WTC11 (cell line): Measurements from ENCODE around the gene BFSP2. TPM values are rescaled to one million over a fixed set of nuclear protein-coding genes. Genes with fewer than 3 reads are reported as not detected.
A peak's percentile ranks its signal among the peaks of the same experiment; 100 is the strongest.

Source experiments
- ATAC-seq: fragments of 200-7000 bp; cut with Tn5 transposase; 2 replicates; pipeline ENCODE4 v1.10.0; 2021; ENCODE audit warnings: mild to moderate bottlenecking, moderate library complexity
- CTCF ChIA-PET: fragments of 300-600 bp; sonication (Branson Sonifier 250); formaldehyde crosslinking; loops from one replicate; lab custom pipeline; 2021; ENCODE audit warnings: antibody characterized with exemption; lab: Charles Lee
- POLR2A ChIA-PET: fragments of 350-600 bp; sonication (Branson Sonifier 250); formaldehyde crosslinking; loops from one replicate; lab custom pipeline; 2021; ENCODE audit warnings: antibody characterized with exemption; lab: Charles Lee
- DNase-seq: peaks from one replicate; pipeline ENCODE4 v3.0.0; 2021; ENCODE audit warnings: low spot score
- H3K27ac Mint-ChIP-seq: 2 replicates; pipeline ENCODE4 v1.8.0; 2021; ENCODE audit warnings: mixed read lengths
- H3K27me3 Mint-ChIP-seq: 2 replicates; pipeline ENCODE4 v1.8.0; 2021; ENCODE audit warnings: low read depth, mild to moderate bottlenecking, moderate library complexity, mixed read lengths
- H3K36me3 Mint-ChIP-seq: 2 replicates; pipeline ENCODE4 v1.8.0; 2021; ENCODE audit warnings: mixed read lengths
- H3K4me1 Mint-ChIP-seq: 2 replicates; pipeline ENCODE4 v1.8.0; 2022; ENCODE audit warnings: mixed read lengths
- H3K4me3 Mint-ChIP-seq: 2 replicates; pipeline ENCODE4 v1.8.0; 2021; ENCODE audit warnings: mild to moderate bottlenecking, moderate library complexity, mixed read lengths
- H3K9me3 Mint-ChIP-seq: 2 replicates; pipeline ENCODE4 v1.8.0; 2021; ENCODE audit warnings: mixed read lengths
- ATF3 ChIP-seq: sonication (generic); formaldehyde crosslinking; conservative IDR thresholded peaks from 2 replicates; pipeline ENCODE4 v1.8.1; 2022; ENCODE audit warnings: mild to moderate bottlenecking, missing genetic modification reagents
- CBFB ChIP-seq: sonication (generic); formaldehyde crosslinking; IDR thresholded peaks from 2 replicates; pipeline ENCODE4 v1.8.1; 2022; ENCODE audit warnings: mild to moderate bottlenecking, low read depth, missing genetic modification reagents
- CTCF ChIP-seq: fragments of 200-600 bp; IDR thresholded peaks from 2 replicates; pipeline ENCODE4 v1.8.0; 2022; ENCODE audit warnings: antibody characterized with exemption
- E2F1 ChIP-seq: sonication (generic); formaldehyde crosslinking; IDR thresholded peaks from 2 replicates; pipeline ENCODE4 v1.8.0; 2022; ENCODE audit warnings: mild to moderate bottlenecking, missing genetic modification reagents
- E2F4 ChIP-seq: sonication (generic); formaldehyde crosslinking; IDR thresholded peaks from 2 replicates; pipeline ENCODE4 v1.8.1; 2022; ENCODE audit warnings: low read depth, mild to moderate bottlenecking, moderate library complexity, missing genetic modification reagents, borderline replicate concordance
- FOXJ3 ChIP-seq: sonication (generic); formaldehyde crosslinking; IDR thresholded peaks from 2 replicates; pipeline ENCODE4 v1.9.0; 2021; ENCODE audit warnings: missing genetic modification reagents, mild to moderate bottlenecking, borderline replicate concordance
- FOXP4 ChIP-seq: sonication (generic); formaldehyde crosslinking; IDR thresholded peaks from 2 replicates; pipeline ENCODE4 v1.8.0; 2022; ENCODE audit warnings: mild to moderate bottlenecking, missing genetic modification reagents
- IRF1 ChIP-seq: sonication (generic); formaldehyde crosslinking; IDR thresholded peaks from 2 replicates; pipeline ENCODE4 v1.8.0; 2023; ENCODE audit warnings: missing genetic modification reagents
- NR3C1 ChIP-seq: sonication (generic); formaldehyde crosslinking; conservative IDR thresholded peaks from 2 replicates; pipeline ENCODE4 v1.8.1; 2023; ENCODE audit warnings: low read depth, mild to moderate bottlenecking, missing genetic modification reagents
- STAT6 ChIP-seq: sonication (generic); formaldehyde crosslinking; conservative IDR thresholded peaks from 2 replicates; pipeline ENCODE4 v1.8.1; 2023; ENCODE audit warnings: mild to moderate bottlenecking, low read depth, missing genetic modification reagents, moderate library complexity
- TEAD1 ChIP-seq: sonication (generic); formaldehyde crosslinking; IDR thresholded peaks from 2 replicates; pipeline ENCODE4 v1.8.0; 2022; ENCODE audit warnings: mild to moderate bottlenecking, missing genetic modification reagents
- ZMAT4 ChIP-seq: fragments of 250-450 bp; sonication (Bioruptor Pico); IDR thresholded peaks from 2 replicates; pipeline ENCODE4 v1.9.0; 2021; ENCODE audit warnings: mild to moderate bottlenecking
- ZNF121 ChIP-seq: sonication (generic); formaldehyde crosslinking; IDR thresholded peaks from 2 replicates; pipeline ENCODE4 v1.8.0; 2023; ENCODE audit warnings: missing genetic modification reagents
- ZNF219 ChIP-seq: sonication (generic); formaldehyde crosslinking; IDR thresholded peaks from 2 replicates; pipeline ENCODE4 v1.8.0; 2023; ENCODE audit warnings: missing genetic modification reagents, mild to moderate bottlenecking, borderline replicate concordance
- ZNF317 ChIP-seq: sonication (generic); formaldehyde crosslinking; IDR thresholded peaks from 2 replicates; pipeline ENCODE4 v1.8.1; 2023; ENCODE audit warnings: low read depth, mild to moderate bottlenecking, moderate library complexity, missing genetic modification reagents, borderline replicate concordance
- ZNF532 ChIP-seq: fragments of 250-450 bp; sonication (Bioruptor Pico); IDR thresholded peaks from 2 replicates; pipeline ENCODE4 v1.9.0; 2021; ENCODE audit warnings: mild to moderate bottlenecking, borderline replicate concordance
- total RNA-seq: library from RNA; stranded (reverse); gene quantifications from 3 replicates; pipeline ENCODE4 v1.2.3, GENCODE V29; 2021

BFSP2 gene
- total RNA-seq, 1 experiment from 2014 or later: not detected

GRCh38 chr3:133376810-133377209 lies 23.0 kb upstream of the BFSP2 start (continued):
- TF ChIP-seq E2F4 (CRISPR knock-in tag): no peak
- TF ChIP-seq E2F1 (CRISPR knock-in tag): no peak
- no peak for TF ChIP-seq NR3C1 (CRISPR knock-in tag)
- TF ChIP-seq TEAD1 (CRISPR knock-in tag): no peak
- TF ChIP-seq, all 79 proteins: peak for 0

GRCh38 chr3:133377396-133377795 lies 22.5 kb upstream of the BFSP2 start:
- no peaks in the 10 kb centered on the region for H3K36me3 Mint-ChIP-seq
- TF ChIP-seq ZNF219 (no peak), ZNF532 (CRISPR knock-in tag) (no peak), ZNF121 (no peak), ZMAT4 (CRISPR knock-in tag) (no peak), CBFB (CRISPR knock-in tag) (no peak), FOXJ3 (CRISPR knock-in tag) (no peak), ATF3 (CRISPR knock-in tag) (no peak), CTCF (no peak), IRF1 (CRISPR knock-in tag) (no peak), E2F1 (CRISPR knock-in tag) (no peak), STAT6 (CRISPR knock-in tag) (no peak), FOXP4 (no peak), ZNF317 (CRISPR knock-in tag) (no peak)
- TF ChIP-seq, all 79 proteins: peak for 0
- no peaks in the 10 kb centered on the region; the same call in 1 of the 2 replicates for H3K9me3 Mint-ChIP-seq
- H3K27ac Mint-ChIP-seq: no peak overlapping the region
- no peak overlapping the region for H3K4me3 Mint-ChIP-seq
- DNase-seq (no peak), ATAC-seq (peak; percentile 53)
- H3K27me3 Mint-ChIP-seq: no peaks in the 10 kb centered on the region
- POLR2A ChIA-PET: no interaction called here
- peaks cover 26% of the 10 kb centered on the region for H3K4me1 Mint-ChIP-seq
- CTCF ChIA-PET: interaction anchor here (0.7 to 3.3 kb wide), 5 partner anchors 28 to 646 kb away, joined by 3 to 19 read pairs (median 4); no protein-coding TSS in a partner anchor
